HG03565 (cell line): ENCODE data around the gene DEPDC1B.
"Not testable (repeated sequence)": the region's sequence is repeated elsewhere in the genome, so short reads cannot be mapped to it uniquely, and the experiment has no call there.

Experiments used
- ATAC-seq: cut with Tn5 transposase; IDR thresholded peaks from one replicate; pipeline ENCODE4 v1.9.1; 2021; ENCODE audit warnings: mild to moderate bottlenecking, moderate library complexity; ENCODE audit not compliant: unreplicated experiment

The DEPDC1B gene

DNA sequence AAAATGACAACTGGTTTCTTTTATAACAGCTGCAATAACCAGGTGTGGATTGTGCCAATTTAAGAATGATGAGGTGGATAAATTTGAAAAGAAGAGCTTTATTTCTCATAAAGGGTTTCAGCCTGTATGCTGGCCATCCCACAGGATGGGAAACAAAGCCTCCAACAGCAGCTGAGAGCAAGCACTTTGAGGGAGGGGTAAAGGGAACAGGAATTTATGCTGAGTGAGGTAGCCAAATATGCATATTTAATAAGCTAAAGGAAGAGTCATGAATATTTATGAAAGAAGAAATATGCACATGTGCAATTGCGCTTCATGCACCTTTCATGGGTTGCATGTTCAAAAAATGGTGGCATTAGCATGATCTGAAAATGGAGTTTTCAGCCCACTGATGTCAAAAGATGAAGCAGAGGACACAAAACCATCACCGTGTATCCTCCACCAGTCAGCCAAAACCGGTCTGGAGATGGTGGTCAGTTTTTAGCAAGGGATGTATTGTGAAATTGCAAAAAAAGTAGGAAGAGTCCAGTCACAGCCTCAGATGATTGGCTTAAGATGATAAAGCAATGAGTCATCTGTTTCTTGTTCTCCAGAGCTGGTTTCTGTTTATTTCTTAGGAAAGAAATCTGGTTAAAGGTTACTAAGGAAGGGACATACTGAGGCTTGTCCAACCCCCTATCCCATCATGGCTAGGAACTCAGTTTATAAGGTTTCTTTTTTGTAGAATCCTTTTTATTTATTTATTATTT lies 47.9 kb downstream of the DEPDC1B start:
- ATAC-seq: no peak

- ATAC-seq: peak; percentile 63
Measured at GRCh38 chr5:60649288-60649917, 50.6 kb downstream of the DEPDC1B start.

GRCh38 chr5:60648175-60648574 lies 51.8 kb downstream of the DEPDC1B start:
- ATAC-seq: no peak

GRCh38 chr5:60640901-60641300 lies 59.1 kb downstream of the DEPDC1B start:
- ATAC-seq: no peak

DNA sequence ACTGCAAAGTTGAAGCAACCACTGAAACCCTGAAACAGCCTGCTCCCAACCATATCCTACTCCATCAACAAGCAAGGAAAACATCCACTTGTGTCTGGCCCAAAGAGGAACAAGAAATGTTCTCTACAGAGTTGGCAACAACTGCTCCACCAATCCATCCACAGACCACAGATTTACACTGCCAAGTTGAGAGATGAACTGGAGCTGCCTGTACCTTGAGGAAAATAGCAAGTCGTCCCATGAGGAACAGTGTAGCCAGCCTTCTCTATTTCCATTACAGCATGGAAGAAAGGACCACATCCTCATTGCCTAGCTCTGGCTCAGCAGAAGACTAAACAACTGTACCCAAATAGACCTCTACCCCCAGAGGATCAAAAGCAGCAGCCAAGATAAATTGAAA lies 60.4 kb downstream of the DEPDC1B start:
- ATAC-seq: no peak

GRCh38 chr5:60638300-60638699 lies 61.7 kb downstream of the DEPDC1B start:
- no peak for ATAC-seq

- ATAC-seq: no peak
Measured at GRCh38 chr5:60636644-60637043, 63.3 kb downstream of the DEPDC1B start.

DNA sequence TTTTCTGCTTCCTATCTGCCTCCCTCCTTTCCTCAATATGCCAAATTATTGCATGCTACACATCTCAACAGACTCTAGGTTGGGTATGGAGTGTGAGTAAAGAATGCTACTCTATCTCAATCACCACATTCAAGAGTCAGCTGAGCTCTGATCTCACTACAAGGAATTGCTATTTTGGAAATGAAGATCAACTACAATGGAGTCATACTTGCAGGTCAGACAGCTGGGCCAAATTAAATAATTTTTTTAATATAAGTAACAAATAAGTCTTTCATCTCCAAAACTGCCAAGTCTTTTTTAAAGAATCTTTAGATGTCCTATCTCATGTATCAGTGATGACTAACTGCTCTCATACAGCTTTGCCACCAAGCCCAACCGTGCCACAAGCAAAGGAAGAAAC lies 64.0 kb downstream of the DEPDC1B start:
- ATAC-seq: no peak

DNA sequence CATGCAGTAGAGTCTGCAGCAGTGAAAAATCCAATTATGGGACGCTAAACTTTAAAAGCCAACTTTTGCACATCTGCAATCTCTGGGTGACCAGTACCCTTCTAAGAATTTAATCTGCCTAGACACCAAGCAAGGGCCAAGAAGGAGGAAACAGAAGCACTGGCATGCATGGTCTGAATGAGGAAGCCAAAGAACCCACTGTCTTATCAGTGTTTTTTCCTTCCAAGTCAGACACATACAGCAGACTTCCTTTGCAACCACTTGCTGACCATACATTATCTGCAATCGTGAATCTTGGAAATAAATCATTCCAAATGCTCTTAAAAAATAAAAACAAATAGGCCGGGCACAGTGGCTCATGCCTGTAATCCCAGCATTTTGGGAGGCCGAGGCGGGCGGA lies 65.9 kb downstream of the DEPDC1B start:
- no peak for ATAC-seq

- no peak for ATAC-seq
Measured at GRCh38 chr5:60633341-60633740, 66.6 kb downstream of the DEPDC1B start.

- ATAC-seq: no peak
Measured at GRCh38 chr5:60632153-60632552, 67.8 kb downstream of the DEPDC1B start.

DNA sequence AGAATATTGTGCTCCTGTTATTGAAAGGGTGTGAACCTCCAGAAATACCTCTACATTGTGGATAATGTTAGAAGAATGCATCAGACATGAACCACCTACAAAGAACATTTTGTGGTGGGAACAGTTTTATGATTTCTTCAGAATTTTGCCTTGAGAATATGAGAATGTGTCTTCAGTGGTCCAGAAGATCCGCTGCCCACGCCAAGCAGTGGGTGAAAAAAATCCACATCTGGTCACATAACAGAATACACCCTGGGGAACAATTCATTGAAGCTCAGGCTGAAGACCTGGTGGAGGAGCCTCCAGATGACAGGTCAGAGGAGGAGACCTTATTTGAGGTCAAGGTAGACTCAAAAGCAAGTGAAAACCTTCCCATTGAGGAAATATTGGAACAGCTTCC lies 69.1 kb downstream of the DEPDC1B start:
- ATAC-seq: no peak

DNA sequence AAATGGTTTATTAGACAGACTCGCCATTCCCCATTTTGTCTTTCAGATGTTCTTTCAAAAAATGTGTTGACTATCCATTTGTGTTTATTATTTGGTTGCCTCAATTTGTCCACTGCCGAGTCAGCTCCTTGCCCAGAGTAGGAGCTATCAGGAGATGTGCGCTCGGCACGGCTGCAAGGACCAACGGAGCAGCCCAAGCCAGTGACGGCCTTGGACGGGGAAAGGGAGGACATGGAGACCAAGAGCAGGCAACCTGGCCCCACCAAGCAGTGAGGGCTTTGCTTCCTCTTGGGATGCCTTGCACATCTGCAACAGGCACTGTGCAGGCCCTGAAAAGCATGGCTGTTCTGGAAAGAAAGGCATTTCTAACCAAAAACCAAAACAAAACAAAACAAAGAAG lies 69.8 kb downstream of the DEPDC1B start:
- no peak for ATAC-seq

GRCh38 chr5:60624875-60625274 lies 75.1 kb downstream of the DEPDC1B start:
- not testable (repeated sequence) for ATAC-seq

GRCh38 chr5:60620752-60621151 lies 79.2 kb downstream of the DEPDC1B start:
- ATAC-seq: not testable (repeated sequence)

DNA sequence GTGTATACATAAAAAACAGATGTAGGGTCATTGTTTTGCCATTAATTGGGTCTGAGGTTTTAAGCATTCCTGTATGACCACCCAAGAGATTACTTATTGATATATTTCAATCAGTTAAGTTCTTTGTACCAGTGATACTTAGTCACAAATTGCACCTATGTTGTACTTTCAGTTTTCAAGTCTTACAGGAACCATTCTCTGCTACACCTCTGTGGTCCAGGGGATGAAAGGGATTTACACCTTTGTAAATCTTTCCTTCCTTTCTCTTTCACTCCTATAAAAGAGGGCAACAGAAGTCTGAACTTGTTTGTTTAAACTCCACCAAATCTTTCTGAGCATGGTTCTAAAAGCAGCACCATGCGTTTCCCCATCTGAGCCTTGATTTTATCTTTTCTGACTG lies 86.1 kb downstream of the DEPDC1B start:
- ATAC-seq: no peak

DNA sequence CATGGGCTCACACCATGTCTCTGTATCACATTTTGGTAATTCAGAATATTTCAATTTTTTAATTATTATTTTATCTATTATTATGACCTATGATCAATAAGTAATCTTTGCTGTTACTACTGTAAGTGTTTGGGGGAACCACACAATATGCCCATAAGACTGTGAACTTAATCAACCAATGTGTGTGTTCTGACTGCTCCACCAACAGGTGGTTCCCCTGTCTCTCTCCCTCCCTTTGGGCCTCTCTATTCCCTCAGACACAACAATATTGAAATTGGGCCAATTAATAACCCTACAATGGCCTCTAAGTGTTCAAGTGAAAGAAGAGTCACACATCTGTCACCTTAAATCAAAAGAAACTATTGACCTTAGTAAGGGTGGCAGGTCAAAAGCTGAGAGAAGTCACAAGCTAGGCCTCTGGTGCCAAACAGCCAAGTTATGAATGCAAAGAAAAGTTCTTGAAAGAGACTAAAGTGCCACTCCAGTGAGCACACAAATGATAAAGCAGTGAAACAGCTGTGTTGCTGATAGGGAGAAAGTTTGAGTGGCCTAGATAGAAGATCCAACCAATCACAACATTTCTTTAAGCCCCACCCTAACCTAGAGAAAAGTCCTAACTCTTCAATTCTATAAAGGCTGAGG lies 88.7 kb downstream of the DEPDC1B start:
- no peak for ATAC-seq

DNA sequence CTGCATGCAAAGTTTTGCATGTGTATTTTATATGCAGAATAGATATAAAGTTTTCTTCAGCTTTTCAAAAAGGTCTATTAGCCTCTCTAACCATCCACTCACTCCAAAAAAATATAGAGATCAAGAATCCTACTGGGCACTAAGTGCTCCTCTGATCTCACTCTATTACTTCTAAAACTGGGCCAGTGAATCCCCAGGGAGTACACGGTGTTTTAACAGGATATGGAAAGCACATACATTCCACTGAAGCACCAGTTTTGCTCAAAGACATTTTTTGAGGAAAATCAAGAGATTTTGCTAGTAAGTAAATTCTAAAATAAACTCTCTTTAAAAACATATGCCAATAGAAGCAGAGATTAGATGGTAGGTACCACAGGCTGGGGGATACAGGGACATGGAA lies 95.2 kb downstream of the DEPDC1B start:
- no peak for ATAC-seq

DNA sequence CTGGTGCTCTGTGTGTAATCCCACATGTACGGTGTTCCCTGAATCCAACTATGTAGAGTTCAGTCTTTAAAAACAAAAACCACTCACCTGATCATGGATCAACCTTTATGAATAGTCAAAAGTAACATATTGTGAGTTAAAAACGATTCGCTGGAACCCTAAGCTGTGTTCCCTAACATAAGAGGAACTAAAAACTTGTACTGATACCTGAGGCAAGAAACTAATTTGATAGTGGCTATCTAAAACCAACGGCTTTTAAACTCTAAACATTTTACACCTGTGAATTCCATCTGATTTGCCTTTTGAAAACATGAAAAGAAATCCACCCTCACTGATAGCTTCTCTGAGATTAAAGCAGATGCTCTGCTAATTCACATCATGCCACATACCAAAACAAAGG lies 101.5 kb downstream of the DEPDC1B start:
- no peak for ATAC-seq

DNA sequence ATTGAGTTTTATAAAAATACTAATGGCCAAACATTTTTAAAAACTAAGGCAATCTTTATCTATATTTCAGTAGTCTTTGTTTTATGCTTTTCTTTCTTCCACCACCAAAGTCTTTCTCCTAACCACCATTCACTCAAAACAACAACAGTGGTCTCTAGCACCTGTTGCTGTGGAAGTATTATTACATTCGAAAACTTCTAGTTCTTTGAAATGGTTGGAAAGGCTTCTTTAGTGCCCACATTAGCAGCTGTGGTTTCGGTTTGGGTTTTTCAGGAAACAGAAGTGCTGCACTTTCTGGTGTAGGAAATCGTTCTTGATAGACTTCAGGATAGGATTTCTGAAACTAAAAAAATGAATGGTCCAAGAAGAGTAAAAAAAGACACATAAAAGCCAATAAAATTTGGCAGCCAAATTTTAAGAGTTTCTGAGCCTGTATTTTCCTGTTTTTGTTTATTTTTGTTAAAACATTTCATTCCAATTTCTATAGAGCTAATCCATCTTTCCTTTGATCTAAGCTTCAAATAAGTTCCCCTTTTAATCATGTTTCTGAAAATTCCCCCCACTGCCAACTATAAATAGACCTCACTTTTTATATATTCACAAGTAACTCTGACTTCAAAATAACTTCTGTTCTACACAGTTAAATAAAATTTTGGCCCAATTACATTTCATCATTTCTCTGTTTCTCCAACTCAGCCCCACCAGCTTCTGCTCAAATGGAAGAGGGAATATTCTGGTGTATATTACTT lies 102.2 kb downstream of the DEPDC1B start:
- ATAC-seq: peak; percentile 77

- no peak for ATAC-seq
Measured at GRCh38 chr5:60594715-60595477, 105.1 kb downstream of the DEPDC1B start.
